Right lung (tissue), 5 donors: ENCODE results near the gene CUZD1. TPM values are rescaled to one million over a fixed set of nuclear protein-coding genes. Genes with fewer than 3 reads are reported as not detected.

ENCODE experiments used
- DNase-seq, 2 donors: peaks; one replicate each; pipeline ENCODE4 v3.0.0-alpha.2; 2013
- polyA plus RNA-seq, 5 donors: library from polyadenylated mRNA; unstranded; fragments of 120-200 nt; gene quantifications; one replicate each; pipeline versions ENCODE4 v1.2.1 to v1.2.3, GENCODE V29; 2013; ENCODE audit warnings: inconsistent platforms in 1 of 5, low replicate concordance in 1 of 5; ENCODE audit not compliant: insufficient read length in 5 of 5, insufficient read depth in 1 of 5

Gene CUZD1
- polyA plus RNA-seq, 5 donors: 1.4 to 2.5 (median 2.2) TPM

- no peak for DNase-seq
Observed at GRCh38 chr10:122855745-122856144, 10.1 kb upstream of the CUZD1 start.

GRCh38 chr10:122854648-122855047 lies 9.0 kb upstream of the CUZD1 start:
- no peak for DNase-seq

GRCh38 chr10:122853665-122854313 lies 8.1 kb upstream of the CUZD1 start:
- no peak for DNase-seq

- DNase-seq: no peak
Observed at GRCh38 chr10:122852261-122852660, 6.6 kb upstream of the CUZD1 start.

- no peak for DNase-seq
Observed at GRCh38 chr10:122850705-122851640, 5.3 kb upstream of the CUZD1 start.

GRCh38 chr10:122849900-122850605 lies 4.4 kb upstream of the CUZD1 start:
- DNase-seq: no peak

GRCh38 chr10:122849090-122849489 lies 3.4 kb upstream of the CUZD1 start:
- DNase-seq: no peak

GRCh38 chr10:122847782-122848604 lies 2.3 kb upstream of the CUZD1 start:
- no peak for DNase-seq

GRCh38 chr10:122844146-122844545 lies 1.5 kb downstream of the CUZD1 start:
- DNase-seq: no peak

- no peak for DNase-seq
Observed at GRCh38 chr10:122841569-122841968, 4.1 kb downstream of the CUZD1 start.

- no peak for DNase-seq
Observed at GRCh38 chr10:122839505-122839904, 6.2 kb downstream of the CUZD1 start.

- DNase-seq: no peak
Observed at GRCh38 chr10:122838880-122839279, 6.8 kb downstream of the CUZD1 start.

GRCh38 chr10:122835908-122836307 lies 9.7 kb downstream of the CUZD1 start:
- no peak for DNase-seq

- no peak for DNase-seq
Observed at GRCh38 chr10:122830965-122831353, 14.7 kb downstream of the CUZD1 start.

- no peak for DNase-seq
Observed at GRCh38 chr10:122830273-122830964, 15.2 kb downstream of the CUZD1 start.

- no peak for DNase-seq
Observed at GRCh38 chr10:122829454-122829853, 16.2 kb downstream of the CUZD1 start.

GRCh38 chr10:122828716-122829255 lies 16.9 kb downstream of the CUZD1 start:
- no peak for DNase-seq

- DNase-seq: no peak
Observed at GRCh38 chr10:122827302-122827701, 18.4 kb downstream of the CUZD1 start.

GRCh38 chr10:122822973-122823690 lies 22.5 kb downstream of the CUZD1 start:
- DNase-seq: no peak

- no peak for DNase-seq
Observed at GRCh38 chr10:122821808-122822207, 23.8 kb downstream of the CUZD1 start.
